ENCODE measurements around the gene SMURF2.

Gene SMURF2

DNA sequence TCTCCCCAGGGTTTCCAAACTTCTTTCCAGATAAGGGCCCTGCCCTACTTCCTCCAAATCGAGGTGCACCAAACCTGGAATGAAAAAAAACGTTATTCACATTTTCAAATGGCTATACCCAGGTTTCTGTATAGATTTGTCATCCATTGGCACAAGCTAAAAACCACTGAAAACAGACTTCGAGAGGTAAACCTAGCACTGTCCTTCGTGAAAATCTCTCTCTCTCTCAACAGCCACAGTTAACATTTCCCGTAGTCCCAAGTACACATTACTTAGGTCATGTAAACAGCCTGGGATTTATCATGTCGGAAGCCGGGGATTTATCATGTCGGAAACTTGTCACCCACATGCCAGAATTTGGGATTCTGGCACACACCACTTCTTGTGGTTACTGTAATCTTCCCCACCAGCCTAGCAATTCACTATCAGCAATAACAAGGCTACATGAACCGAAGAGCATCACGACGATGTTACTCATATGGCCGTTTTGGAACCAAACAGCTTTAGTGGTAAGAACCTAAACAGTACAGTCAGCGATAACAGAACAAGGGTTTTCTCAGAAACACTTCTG, 157.3 kb downstream of the SMURF2 start:
- no peak for DNase-seq (ENCODE audit: low spot score)

DNA sequence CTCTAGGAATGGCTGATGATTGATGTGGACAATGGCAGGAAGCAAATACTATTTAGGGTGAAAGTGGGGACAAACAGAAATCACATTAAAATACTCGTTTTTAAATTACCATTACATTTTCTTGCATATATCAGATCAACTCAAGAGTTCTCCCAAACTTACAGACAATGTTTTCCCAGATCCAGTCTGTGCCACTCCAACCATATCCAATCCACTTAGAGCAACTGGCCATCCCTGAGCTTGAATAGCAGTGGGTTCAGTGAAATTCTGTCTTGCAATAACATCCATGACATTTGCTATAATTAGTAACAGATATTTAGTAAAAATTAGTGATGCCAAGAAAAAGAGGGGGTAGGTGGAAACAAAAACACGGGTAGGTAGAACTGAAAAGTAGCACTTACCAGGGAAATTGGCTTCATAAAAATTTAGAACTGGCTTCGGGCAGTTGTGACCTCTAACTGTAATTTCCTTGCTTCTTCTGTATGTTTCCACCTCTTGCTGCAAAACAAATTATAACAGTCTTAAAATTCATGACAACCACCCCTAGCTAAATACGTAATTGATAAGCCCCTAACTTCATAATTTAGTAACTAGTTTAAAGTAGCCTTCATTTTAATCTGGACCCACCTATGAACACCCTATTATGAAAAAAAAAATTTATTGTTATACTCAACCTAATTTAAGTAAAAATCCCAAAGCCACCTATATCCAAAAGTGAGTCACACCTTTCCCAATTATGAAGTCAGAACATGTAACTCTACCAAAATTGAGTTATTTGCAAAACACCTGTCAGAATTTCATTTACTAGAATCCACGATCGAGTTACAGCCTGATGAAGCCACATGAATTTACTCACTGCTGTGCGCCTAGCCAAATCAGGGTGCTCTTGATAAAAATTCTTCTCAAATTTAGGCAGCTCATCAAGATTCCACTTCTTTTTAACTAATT, 158.0 kb downstream of the SMURF2 start:
- DNase-seq (ENCODE audit: low spot score), result no peak

DNA sequence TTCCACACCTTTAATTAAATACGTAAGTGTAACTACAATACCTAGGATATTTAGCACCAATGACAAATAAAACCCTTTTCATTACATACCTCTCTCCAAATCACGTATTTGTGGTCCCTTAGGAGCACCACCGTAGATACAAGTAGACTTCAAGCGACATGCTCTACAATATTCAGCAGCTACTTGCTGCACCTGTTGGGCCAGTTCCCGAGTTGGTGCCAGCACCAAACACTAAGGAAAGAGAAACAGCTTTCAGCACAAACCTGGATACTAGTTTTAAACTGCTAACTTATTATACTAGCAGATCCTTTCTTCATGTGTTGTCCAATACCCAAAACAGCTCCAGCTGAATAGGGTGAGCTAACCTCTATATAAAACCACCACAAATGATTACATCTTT, 158.8 kb downstream of the SMURF2 start:
- no peak for DNase-seq (ENCODE audit: low spot score)

GRCh38 chr17:64502809-64503208, 159.3 kb downstream of the SMURF2 start:
- no peak for DNase-seq (ENCODE audit: low spot score)

- no peak for DNase-seq (ENCODE audit: low spot score)
Observed at GRCh38 chr17:64502021-64502420, 160.1 kb downstream of the SMURF2 start.

GRCh38 chr17:64500862-64501765, 161.0 kb downstream of the SMURF2 start:
- DNase-seq (ENCODE audit: low spot score), result no peak

DNA sequence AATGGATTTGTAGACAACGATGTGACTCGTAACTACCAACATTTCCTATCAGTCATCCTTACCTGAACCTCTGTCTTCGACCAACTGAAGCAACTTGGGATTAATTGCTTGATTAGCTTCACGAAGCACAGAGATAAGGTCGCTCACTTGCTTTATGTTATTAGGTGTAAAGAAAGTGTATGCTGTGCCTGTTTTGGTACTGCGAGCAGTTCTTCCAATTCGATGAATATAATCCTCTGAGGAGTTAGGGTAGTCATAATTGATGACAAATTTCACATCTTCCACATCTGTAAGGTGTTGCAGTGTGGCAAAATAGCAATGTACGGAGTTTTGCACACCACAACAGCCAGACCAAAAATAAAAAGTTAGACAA, 161.6 kb downstream of the SMURF2 start:
- no peak for DNase-seq (ENCODE audit: low spot score)

- no peak for DNase-seq (ENCODE audit: low spot score)
Observed at GRCh38 chr17:64499805-64500486, 162.2 kb downstream of the SMURF2 start.

DNA sequence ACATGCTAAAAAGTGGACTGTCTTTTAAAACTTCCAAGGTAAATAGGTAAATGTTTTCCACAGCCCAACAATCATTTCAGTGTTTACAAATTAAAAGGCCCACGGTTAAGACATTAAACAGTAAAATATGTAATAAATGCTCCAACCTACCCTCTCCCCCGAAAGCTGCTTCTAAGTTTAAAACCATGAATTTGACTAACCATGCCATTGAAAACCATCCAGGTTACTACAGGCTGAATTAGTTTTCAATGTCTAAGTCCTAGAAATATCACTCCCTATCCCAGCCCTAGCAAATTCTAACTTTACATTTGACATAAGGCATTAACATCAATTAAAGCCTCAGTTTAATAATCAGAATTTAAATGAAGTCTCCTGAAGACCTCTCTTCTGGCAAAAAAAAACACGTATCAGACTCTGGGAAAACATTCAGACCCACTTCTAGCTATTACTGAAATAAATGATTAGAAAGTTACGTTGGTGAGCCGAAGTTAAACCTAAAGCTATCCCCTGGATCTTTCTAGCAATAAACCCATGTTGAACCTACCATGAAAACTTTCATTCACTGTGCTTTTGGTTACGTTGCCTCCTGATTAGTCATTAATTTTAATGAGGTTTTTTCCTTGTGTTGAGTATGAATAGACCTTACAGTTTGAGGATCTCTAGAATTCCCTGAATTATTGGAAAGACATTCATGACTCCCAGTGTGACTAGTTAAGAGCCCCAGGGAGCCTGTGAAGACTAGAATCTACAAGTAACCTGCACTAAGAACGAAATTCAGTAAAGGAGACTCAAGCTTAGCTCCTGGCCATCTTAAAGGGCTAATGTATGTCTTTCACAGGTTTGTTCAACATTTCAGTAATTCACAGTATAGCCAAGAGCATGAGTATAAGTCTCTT, 163.6 kb downstream of the SMURF2 start:
- no peak for DNase-seq (ENCODE audit: low spot score)

DNA sequence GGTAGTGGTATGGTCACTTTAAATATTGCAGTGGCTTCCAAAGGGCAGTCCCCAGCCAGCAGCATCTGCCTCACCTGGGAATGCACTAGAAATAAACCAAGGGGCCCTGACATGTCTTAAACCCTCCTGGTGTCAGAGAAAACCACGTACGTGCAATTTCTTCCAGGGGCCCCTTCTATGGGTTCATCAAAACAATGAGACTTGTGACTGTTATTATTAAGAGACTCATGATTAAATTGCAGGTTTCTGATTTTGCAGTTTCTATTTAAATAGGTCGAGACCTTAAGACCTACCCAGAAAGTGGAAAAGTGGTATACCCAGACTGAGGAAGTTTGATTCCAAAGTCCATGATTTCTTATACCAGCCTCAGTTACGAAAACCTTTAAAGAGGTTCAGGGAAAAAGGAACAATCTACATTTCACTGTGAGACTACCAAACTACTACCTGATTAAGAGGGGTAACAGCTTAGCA, 164.5 kb downstream of the SMURF2 start:
- no peak for DNase-seq (ENCODE audit: low spot score)

DNA sequence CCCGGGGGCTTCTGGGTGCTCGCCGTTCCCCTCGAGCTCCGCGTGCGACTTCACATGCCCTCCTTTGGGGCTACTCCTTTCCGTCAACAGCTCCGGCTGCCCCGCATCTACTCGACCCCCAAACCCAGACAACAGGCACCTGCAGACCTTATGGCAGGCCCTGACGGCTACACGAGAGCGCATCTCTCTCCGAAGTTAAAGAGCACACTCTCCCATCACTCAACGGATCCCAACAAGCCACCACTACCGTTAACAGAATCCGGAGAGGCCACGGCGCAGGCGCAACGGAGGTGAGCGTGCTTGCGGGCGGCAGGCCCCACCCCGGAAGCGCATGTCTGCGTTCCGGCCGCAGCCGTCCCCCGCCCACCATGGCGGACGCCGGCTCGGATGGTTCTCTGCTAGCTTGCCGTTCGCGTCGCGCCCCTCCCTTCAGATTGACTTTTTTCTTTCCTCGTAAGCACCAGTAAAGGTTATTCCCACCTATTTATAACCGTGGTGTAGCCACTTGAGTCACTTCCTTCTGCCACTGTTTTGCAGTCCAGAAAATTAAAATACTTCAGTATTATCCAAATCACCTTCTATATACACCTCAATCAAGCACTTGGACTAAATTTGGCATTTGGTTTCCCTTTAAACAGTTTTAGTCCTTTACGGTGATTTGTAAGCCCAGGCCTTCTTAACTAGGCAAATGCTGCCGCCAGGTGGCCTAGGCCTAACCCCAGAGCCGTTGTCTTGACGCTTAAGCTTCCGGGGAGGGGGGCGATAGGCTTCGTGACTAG, 165.1 kb downstream of the SMURF2 start, which contains the start of gene POLG2:
POLG2 (minus strand) TSS at position 269 of the 779 bp plus-strand sequence; CDS start at position 183, 86 bp downstream.
- peak; percentile 94 for DNase-seq (ENCODE audit: low spot score)

DNA sequence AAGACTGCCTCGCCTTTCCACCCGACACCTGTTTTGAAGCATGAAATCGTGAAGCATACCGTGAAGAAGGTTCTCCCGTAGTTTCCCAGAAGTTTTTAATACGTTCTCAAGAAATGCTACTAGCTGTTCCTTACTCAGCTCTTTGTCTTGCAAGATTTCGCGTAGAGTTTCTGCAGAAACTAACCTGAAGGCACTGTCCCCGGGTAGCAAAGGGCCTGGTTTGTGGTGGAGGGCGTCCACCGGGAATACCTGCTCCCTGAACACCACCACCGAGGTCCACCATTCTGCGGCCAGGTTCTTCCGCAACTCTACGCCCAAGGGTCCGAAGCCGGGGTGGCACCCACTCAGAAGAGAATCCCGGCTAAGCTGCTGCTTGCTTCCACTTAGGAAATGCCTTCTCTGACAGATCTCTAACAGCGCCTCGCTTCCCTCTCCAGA, 165.7 kb downstream of the SMURF2 start:
- no peak for DNase-seq (ENCODE audit: low spot score)

Small RNA genes within 50 kb of the gene (small RNA-seq; reads per million reads assigned to genes)
- gene AC009994.1, result 0 reads per million in 2 experiments

Data from SK-N-DZ (cell line).